Measurements from ENCODE around the gene VPREB3.

The VPREB3 gene

DNA sequence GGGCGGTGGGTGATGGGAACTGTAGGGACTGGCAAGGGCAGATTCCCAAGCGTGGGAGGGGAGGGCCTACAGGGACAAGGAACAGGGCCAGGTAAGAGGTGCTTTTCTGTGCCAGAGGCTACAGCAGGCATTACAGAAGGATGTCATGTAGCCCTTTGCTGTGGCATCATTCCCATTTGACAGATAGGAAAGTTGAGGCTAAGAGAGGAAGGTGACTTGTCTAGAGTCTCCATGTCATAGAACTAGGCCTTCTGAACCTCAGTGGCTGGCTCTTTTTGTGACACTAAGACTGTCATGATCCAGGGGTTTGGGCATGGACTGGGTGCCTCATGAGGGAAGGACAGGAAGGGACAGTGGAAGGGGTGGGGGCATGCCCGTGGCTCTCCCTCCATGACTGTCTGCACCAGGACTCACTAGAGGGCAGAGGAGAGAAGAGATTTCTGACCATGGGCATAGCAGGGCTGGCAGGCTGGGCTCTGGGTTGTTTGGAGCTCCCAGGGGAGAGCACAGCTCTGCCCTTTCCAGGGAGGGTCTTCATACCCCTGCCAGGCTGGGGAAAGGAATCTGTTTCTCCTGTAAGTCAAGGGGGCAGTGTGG lies 21.7 kb upstream of the VPREB3 start:
- TF ChIP-seq, protein P1, sequence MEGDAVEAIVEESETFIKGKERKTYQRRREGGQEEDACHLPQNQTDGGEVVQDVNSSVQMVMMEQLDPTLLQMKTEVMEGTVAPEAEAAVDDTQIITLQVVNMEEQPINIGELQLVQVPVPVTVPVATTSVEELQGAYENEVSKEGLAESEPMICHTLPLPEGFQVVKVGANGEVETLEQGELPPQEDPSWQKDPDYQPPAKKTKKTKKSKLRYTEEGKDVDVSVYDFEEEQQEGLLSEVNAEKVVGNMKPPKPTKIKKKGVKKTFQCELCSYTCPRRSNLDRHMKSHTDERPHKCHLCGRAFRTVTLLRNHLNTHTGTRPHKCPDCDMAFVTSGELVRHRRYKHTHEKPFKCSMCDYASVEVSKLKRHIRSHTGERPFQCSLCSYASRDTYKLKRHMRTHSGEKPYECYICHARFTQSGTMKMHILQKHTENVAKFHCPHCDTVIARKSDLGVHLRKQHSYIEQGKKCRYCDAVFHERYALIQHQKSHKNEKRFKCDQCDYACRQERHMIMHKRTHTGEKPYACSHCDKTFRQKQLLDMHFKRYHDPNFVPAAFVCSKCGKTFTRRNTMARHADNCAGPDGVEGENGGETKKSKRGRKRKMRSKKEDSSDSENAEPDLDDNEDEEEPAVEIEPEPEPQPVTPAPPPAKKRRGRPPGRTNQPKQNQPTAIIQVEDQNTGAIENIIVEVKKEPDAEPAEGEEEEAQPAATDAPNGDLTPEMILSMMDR (IDR thresholded peaks at IDR 0.05; ENCODE audit: low read depth, low read length) = no peak

GRCh38 chr22:23774922-23775436 lies 20.8 kb upstream of the VPREB3 start:
- TF ChIP-seq, protein P1 (IDR thresholded peaks at IDR 0.05; ENCODE audit: low read depth, low read length) = no peak
- no peak overlapping the region for H3K4me3 ChIP-seq (ENCODE audit: low read depth, low read length)

More for the DNA sequence above, 21.7 kb upstream of the VPREB3 start:
- no peak overlapping the region for H3K4me3 ChIP-seq (ENCODE audit: low read depth, low read length)

GRCh38 chr22:23774114-23774921 lies 20.1 kb upstream of the VPREB3 start:
- no peak overlapping the region for H3K4me3 ChIP-seq (ENCODE audit: low read depth, low read length)
- TF ChIP-seq, protein P1 (IDR thresholded peaks at IDR 0.05; ENCODE audit: low read depth, low read length) = no peak

- TF ChIP-seq, protein P1 (IDR thresholded peaks at IDR 0.05; ENCODE audit: low read depth, low read length) = no peak
- H3K4me3 ChIP-seq (ENCODE audit: low read depth, low read length) = peak overlapping the region; percentile 53
Measured at GRCh38 chr22:23773483-23774113, 19.4 kb upstream of the VPREB3 start.

DNA sequence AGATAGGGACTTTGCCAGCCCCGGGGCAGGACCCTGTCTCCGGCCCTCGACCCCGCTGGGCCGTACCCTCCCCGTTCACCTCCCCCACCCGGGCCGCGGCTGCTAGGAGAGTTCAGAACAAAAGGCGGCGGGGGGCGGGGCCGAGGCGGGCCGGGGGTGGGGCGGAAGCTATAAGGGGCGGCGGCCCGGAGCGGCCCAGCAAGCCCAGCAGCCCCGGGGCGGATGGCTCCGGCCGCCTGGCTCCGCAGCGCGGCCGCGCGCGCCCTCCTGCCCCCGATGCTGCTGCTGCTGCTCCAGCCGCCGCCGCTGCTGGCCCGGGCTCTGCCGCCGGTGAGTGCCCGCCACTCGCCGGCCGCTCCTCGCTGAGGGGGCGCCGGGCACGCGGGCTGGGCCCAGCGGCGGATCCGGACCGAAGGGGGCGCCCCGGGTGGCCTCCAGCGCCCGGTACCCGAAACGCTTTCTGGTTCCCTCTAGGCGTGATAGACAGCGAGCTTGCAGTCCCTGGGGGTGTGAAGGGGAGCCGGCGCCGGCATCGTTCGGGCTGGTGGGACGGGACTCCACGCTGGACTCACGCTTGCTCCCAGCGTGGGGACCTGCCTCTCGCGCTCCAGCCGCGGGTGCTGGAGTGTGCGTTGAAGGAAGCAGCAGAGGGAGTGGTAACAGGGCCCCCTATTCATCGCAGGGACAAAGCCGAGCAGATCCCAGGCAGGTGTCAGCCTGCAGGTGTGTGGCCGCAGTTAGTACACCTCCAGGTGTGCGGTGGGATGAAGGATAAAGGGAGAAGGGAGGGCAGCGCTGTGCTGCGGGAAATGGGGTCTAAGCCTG lies 18.6 kb upstream of the VPREB3 start, which contains the start of gene MMP11:
TSS of gene MMP11 (plus strand) at position 201 of the 825 bp plus-strand sequence. CDS start at position 223, 22 bp downstream.
- TF ChIP-seq, protein P1 (IDR thresholded peaks at IDR 0.05; ENCODE audit: low read depth, low read length) = no peak
- peak within 1 kb of the TSS; percentile 53 for H3K4me3 ChIP-seq (ENCODE audit: low read depth, low read length)

GRCh38 chr22:23772315-23772648 lies 18.1 kb upstream of the VPREB3 start:
- TF ChIP-seq, protein P1 (IDR thresholded peaks at IDR 0.05; ENCODE audit: low read depth, low read length) = no peak
- peak overlapping the region; percentile 48 for H3K4me3 ChIP-seq (ENCODE audit: low read depth, low read length)

Measured in WI38 (cell line).